Measurements from ENCODE around the gene HEMK1. TPM values are rescaled to one million over a fixed set of nuclear protein-coding genes. Genes with fewer than 3 reads are reported as not detected.
A peak's percentile ranks its signal among the peaks of the same experiment; 100 is the strongest.

Gene HEMK1
- total and polyA plus RNA-seq, 2 of the 8 experiments (the other 6 are each of a cell fraction or from before 2014, with no cell fraction given): 9.7 to 10.6 TPM

GRCh38 chr3:50615190-50615589, 45.9 kb downstream of the HEMK1 start:
- H2AK5ac ChIP-seq (ENCODE audit: low read depth, low read length): no peak overlapping the region
- POLR2A ChIA-PET (ENCODE audit: partially characterized antibody): no interaction called here
- H3K79me2 ChIP-seq (ENCODE audit: control insufficient read depth in 1 of 2, insufficient read depth in 2 of 2, low read length in 2 of 2): peaks cover 0 to 15% of the 10 kb centered on the region in 2 experiments; a peak in 1 of 4 replicates
- H3K9ac ChIP-seq (replicated peaks in 1 of 4; ENCODE audit: extremely low read depth in 1 of 4, low read depth in 3 of 4, low read length in 3 of 4): no peak overlapping the region
- H2BK120ac ChIP-seq (replicated peaks; ENCODE audit: low read depth, low read length): no peak overlapping the region
- H2BK12ac ChIP-seq (ENCODE audit: low read depth, low read length): peak overlapping the region; percentile 6; the same call in 1 of the 2 replicates
- H4K91ac ChIP-seq (replicated peaks; ENCODE audit: insufficient read length, low read length): no peak overlapping the region
- no peak overlapping the region for H2BK5ac ChIP-seq (ENCODE audit: low read depth, low read length)
- no peak overlapping the region for H3K23ac ChIP-seq (ENCODE audit: insufficient read length)
- no peak overlapping the region for H3K4me3 ChIP-seq (ENCODE audit: extremely low read depth in 1 of 4, insufficient read depth in 2 of 4, low read depth in 3 of 4, low read length in 4 of 4)
- H3K4me1 ChIP-seq (replicated peaks in 1 of 4; ENCODE audit: control insufficient read depth in 3 of 4, insufficient read depth in 4 of 4, low read length in 3 of 4): peaks cover 0 to 20% (median 11%) of the 10 kb centered on the region in 4 experiments; a peak in 6 of 7 replicates
- H4K5ac ChIP-seq (ENCODE audit: insufficient read length, low read depth, low read length): no peak overlapping the region
- WGBS, 2 experiments (ENCODE audit: extremely low coverage in 1 of 2, insufficient coverage in 1 of 2, insufficient read length in 1 of 2, insufficient replicate concordance in 2 of 2, low coverage in 1 of 2, low lambda C conversion rate in 2 of 2, missing lambda C conversion rate in 1 of 2): 43% methylated on average over 1 of the region's 1 CpG; no CpG with 5 or more reads in 1 of the 2 experiments
- no peak overlapping the region for H3K14ac ChIP-seq (ENCODE audit: insufficient read length)
- H3K4me2 ChIP-seq (ENCODE audit: insufficient read depth in 1 of 2, low read depth in 2 of 2, low read length in 2 of 2): no peak overlapping the region
- DNase-seq (ENCODE audit: low read depth in 1 of 2, low spot score in 2 of 2) (no peak), FAIRE-seq (peak; percentile 19)
- 0 out of 2 replicates have a peak overlapping the region, but pooled peaks have one; percentile 82 for H2BK15ac ChIP-seq (ENCODE audit: low read length)
- peaks cover 3 to 16% of the 10 kb centered on the region in 2 experiments for H4K20me1 ChIP-seq (replicated peaks in 1 of 2; ENCODE audit: control insufficient read depth in 1 of 2, insufficient read depth in 2 of 2, low read length in 2 of 2)
- no peak overlapping the region for H3K18ac ChIP-seq (ENCODE audit: extremely low read depth, low read length)
- H3K56ac ChIP-seq (replicated peaks; ENCODE audit: insufficient read length, low read depth, low read length): no peak overlapping the region
- H3K4ac ChIP-seq (replicated peaks; ENCODE audit: insufficient read length, low read depth, low read length): no peak overlapping the region
- H3K23me2 ChIP-seq (ENCODE audit: low read depth, low read length): peaks cover 15% of the 10 kb centered on the region
- TF ChIP-seq PHF8 (conservative IDR thresholded peaks at IDR 0.05; ENCODE audit: low read depth, low read length) (no peak), ZNF274 (IDR thresholded peaks at IDR 0.05; ENCODE audit: borderline replicate concordance, extremely low read depth, low read length) (no peak), NANOG (IDR thresholded peaks at IDR 0.05; ENCODE audit: insufficient read depth, low read depth, low read length, poor library complexity, severe bottlenecking) (no peak), SAP30 (IDR thresholded peaks at IDR 0.05; ENCODE audit: insufficient read depth, insufficient replicate concordance, low read length) (no peak), POLR2A (IDR thresholded peaks at IDR 0.05; ENCODE audit: control extremely low read depth in 1 of 2, low read depth in 2 of 2, low read length in 2 of 2) (no peak), RNF2 (IDR thresholded peaks at IDR 0.05; ENCODE audit: borderline replicate concordance, low read depth, low read length, missing control alignments, poor library complexity, severe bottlenecking) (no peak), RFX5 (IDR thresholded peaks at IDR 0.05; ENCODE audit: borderline replicate concordance, low read depth, low read length) (no peak), SRF (IDR thresholded peaks at IDR 0.05; ENCODE audit: low read depth, low read length) (no peak)
- TF ChIP-seq, protein P1, sequence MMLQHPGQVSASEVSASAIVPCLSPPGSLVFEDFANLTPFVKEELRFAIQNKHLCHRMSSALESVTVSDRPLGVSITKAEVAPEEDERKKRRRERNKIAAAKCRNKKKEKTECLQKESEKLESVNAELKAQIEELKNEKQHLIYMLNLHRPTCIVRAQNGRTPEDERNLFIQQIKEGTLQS (IDR thresholded peaks at IDR 0.05; ENCODE audit: insufficient read depth, low read depth, low read length): no peak
- H4K8ac ChIP-seq (ENCODE audit: extremely low read depth, insufficient read depth, low read length): no peak overlapping the region
- no peaks in the 10 kb centered on the region for H3K36me3 ChIP-seq (ENCODE audit: control insufficient read depth in 2 of 4, insufficient read depth in 4 of 4, low read length in 3 of 4)
- no peak overlapping the region for H2AFZ ChIP-seq (ENCODE audit: low read length)
- H3K79me1 ChIP-seq (ENCODE audit: low read depth, low read length): no peaks in the 10 kb centered on the region; the same call in 1 of the 2 replicates
- H3K27ac ChIP-seq (ENCODE audit: low read depth, low read length): no peak overlapping the region
- no peaks in the 10 kb centered on the region for H3K9me3 ChIP-seq (ENCODE audit: insufficient read depth in 2 of 2, low read depth in 1 of 2, low read length in 1 of 2)
- peaks cover 12 to 33% (median 28%) of the 10 kb centered on the region in 4 experiments; a peak in 6 of 7 replicates for H3K27me3 ChIP-seq (replicated peaks in 1 of 4; ENCODE audit: control insufficient read depth in 3 of 4, extremely low read depth in 1 of 4, insufficient read depth in 3 of 4, low read length in 3 of 4)
- CTCF ChIA-PET (ENCODE audit: partially characterized antibody): interaction anchor here (0.7 to 50.4 kb wide), 33 partner anchors 12 to 785 kb away, joined by 3 to 1262 read pairs (median 5); partner anchors contain the start of genes C3orf18, CYB561D2, DOCK3 and HEMK1
- no peak overlapping the region for H2BK20ac ChIP-seq (ENCODE audit: low read length)
